ENCODE measurements around the gene CRNKL1. TPM values are rescaled to one million over a fixed set of nuclear protein-coding genes. Genes with fewer than 3 reads are reported as not detected.

CRNKL1 gene
- 28.7 and 38.7 TPM in 2 replicates for total RNA-seq (2014; rRNA removed; shearing (Covaris generic))

DNA sequence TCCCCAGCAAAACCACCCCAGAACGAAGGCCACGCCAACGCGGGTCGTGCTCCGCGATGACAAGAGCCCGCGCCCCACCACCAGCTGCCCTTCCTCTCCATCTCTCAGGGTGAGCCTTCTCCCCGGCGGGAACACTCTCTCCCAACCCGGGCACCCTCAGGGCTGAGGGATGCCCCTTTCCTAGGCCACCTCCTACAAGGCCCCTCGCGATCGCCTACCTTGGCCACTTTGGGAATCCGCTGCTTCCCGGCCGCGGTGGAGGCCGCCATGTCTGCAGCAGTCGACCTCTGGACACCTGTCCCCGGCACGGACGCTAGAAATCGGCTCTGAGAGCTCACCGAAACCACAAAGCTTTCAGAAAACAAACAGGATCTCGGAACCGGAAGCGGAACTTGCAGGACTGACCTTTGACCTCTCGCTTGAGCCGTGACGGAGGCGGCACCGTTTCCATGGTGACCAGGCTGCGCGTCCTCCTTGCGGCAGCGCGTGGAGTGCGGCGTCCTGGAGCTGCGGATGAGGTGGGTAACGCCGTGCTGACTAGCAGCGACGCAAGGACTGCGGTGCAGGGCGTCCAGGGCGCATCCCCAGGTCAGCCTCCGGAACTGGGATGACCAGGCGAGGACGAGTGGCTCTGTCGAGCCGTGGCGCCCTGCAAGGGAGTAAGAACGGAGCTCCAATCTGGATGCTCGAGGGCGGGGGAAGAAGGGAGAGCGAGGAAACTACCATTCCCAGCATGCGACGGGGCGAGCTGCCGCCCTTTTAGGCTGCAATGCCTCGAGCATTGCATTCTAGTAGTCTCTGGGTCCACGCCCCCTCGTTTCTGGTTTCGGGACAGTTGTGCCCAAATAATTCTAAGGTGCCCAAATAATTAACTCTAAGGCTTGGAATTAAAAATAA is at the start of gene CRNKL1, which contains the start of gene CFAP61:
CRNKL1 (minus strand) TSS at position 393 of the 897 bp plus-strand sequence; CDS start at position 269, 124 bp downstream.
CFAP61 (plus strand) TSS at position 459 of the 897 bp plus-strand sequence. CDS start 4,122 bp downstream, outside the sequence.

DNA sequence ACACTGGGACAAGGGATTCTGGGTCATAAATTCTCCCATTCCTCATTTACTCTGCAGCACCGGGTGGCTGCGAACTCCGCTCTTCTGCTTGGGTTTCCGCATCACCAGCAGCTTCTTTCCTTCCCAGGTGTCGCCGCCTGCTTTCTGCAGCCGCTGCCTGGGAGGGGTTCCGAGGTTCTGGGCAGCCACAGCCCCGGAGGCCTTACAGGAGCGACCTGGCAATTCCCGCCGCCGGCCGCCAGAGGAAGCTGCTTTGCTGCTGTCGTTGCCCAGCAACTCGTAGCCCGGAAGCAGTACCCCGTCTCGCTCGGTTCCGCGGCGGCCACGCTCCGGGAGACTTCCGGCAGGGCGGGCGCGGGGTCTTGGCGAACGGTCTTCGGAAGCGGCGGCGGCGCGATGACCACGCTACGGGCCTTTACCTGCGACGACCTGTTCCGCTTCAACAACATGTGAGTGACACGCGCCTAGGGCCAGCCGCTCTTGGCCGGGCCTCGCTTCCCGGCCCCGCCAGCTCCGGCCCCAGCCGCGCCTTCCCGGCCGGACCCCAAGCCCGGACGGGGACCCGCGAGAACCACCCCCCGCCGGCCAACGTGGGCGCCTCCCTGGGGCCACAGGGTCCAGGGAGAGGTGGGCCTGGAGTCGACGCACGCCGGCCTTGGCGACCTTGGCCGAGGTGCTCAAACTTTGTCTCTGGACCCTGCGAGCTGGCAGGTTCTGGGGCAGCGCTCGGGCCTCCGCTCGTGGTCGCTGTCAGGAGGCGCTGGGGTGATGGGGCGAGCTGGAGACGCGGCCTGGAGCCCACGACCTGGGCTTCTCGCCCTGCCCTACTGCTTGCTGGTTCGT is 35.0 kb downstream of the CRNKL1 start, which contains the start of gene NAA20:
NAA20 (plus strand) TSS at position 362 of the 843 bp plus-strand sequence; CDS start at position 397, 35 bp downstream.

Other genes with a start within 250 kb of the CRNKL1 start
- 87.9 and 88.8 TPM in 2 replicates for gene NAA20, start 35.1 kb downstream of the CRNKL1 start, total RNA-seq (2014; rRNA removed; shearing (Covaris generic))
- 0.13 and 0.19 TPM in 2 replicates for gene CFAP61, start 66 bp upstream of the CRNKL1 start, total RNA-seq (2014; rRNA removed; shearing (Covaris generic))

All from A375 (cell line).